Measurements from ENCODE around the gene GMPPA.
A peak's percentile ranks its signal among the peaks of the same experiment; 100 is the strongest.

GMPPA gene

GRCh38 chr2:219538504-219538951 is 39.8 kb downstream of the GMPPA start:
- Histone ChIP-seq H3K4me2 (ENCODE audit: insufficient read depth, low read length, poor library complexity, severe bottlenecking) (no peak overlapping the region), H3K79me1 (ENCODE audit: low read depth, low read length) (peaks cover 2% of the 10 kb centered on the region), H3K9me3 (replicated peaks in 1 of 2; ENCODE audit: control insufficient read depth in 2 of 2, insufficient read depth in 1 of 2, low read depth in 1 of 2, low read length in 2 of 2) (no peaks in the 10 kb centered on the region), H2BK120ac (ENCODE audit: low read depth, low read length) (peak overlapping the region; percentile 83), H3K4ac (ENCODE audit: low read length) (peak overlapping the region; percentile 70), H3K14ac (ENCODE audit: low read length) (no peak overlapping the region), H3K9ac (ENCODE audit: low read depth, low read length, poor library complexity) (peak overlapping the region; percentile 56), H2BK12ac (ENCODE audit: low read length) (peak overlapping the region; percentile 17), H3K18ac (ENCODE audit: low read length) (peak overlapping the region; percentile 73), H2AK5ac (ENCODE audit: low read depth, low read length) (peak overlapping the region; percentile 96), H3K23ac (ENCODE audit: low read depth, low read length, poor library complexity) (no peak overlapping the region), H3K4me1 (ENCODE audit: control insufficient read depth in 2 of 2, insufficient read depth in 1 of 2, low read depth in 1 of 2, low read length in 2 of 2) (peaks cover 19 to 23% of the 10 kb centered on the region in 2 donors), H3K27ac (replicated peaks; ENCODE audit: low read length) (no peak overlapping the region), H3K36me3 (replicated peaks in 1 of 2; ENCODE audit: control insufficient read depth in 2 of 2, insufficient read depth in 2 of 2, low read length in 2 of 2) (peaks cover 13 to 32% of the 10 kb centered on the region in 2 donors), H4K8ac (ENCODE audit: low read depth, low read length) (peak overlapping the region; percentile 9), H2AFZ (ENCODE audit: low read length) (no peak overlapping the region), H2BK5ac (ENCODE audit: low read length) (no peak overlapping the region), H3K27me3 (ENCODE audit: control insufficient read depth in 3 of 3, insufficient read depth in 3 of 3, low read depth in 1 of 3, low read length in 3 of 3) (peaks cover 0 to 15% (median 11%) of the 10 kb centered on the region in 3 experiments), H4K91ac (ENCODE audit: low read depth, low read length, poor library complexity) (no peak overlapping the region), H2BK15ac (ENCODE audit: low read length) (no peak overlapping the region), H3K4me3 (ENCODE audit: low read length in 2 of 2) (no peak overlapping the region)
- DNase-seq (ENCODE audit: low spot score), result no peak
- WGBS, 2 donors (ENCODE audit: extremely low coverage in 2 of 2, insufficient read length in 2 of 2, insufficient replicate concordance in 1 of 2), result no CpG with 5 or more reads among the region's 6 CpGs

- Histone ChIP-seq H3K18ac (ENCODE audit: low read length) (peak overlapping the region; percentile 41), H3K27me3 (ENCODE audit: control insufficient read depth in 3 of 3, insufficient read depth in 3 of 3, low read depth in 1 of 3, low read length in 3 of 3) (peaks cover 0 to 11% (median 8%) of the 10 kb centered on the region in 3 experiments), H2BK120ac (ENCODE audit: low read depth, low read length) (peak overlapping the region; percentile 83), H2AFZ (ENCODE audit: low read length) (no peak overlapping the region), H2BK5ac (ENCODE audit: low read length) (no peak overlapping the region), H4K91ac (ENCODE audit: low read depth, low read length, poor library complexity) (no peak overlapping the region), H4K8ac (ENCODE audit: low read depth, low read length) (no peak overlapping the region), H3K4me3 (ENCODE audit: low read length in 2 of 2) (no peak overlapping the region), H3K4me1 (ENCODE audit: control insufficient read depth in 2 of 2, insufficient read depth in 1 of 2, low read depth in 1 of 2, low read length in 2 of 2) (peaks cover 19 to 23% of the 10 kb centered on the region in 2 donors), H3K23ac (ENCODE audit: low read depth, low read length, poor library complexity) (peak overlapping the region; percentile 4), H2BK12ac (ENCODE audit: low read length) (peak overlapping the region; percentile 89), H3K9me3 (replicated peaks in 1 of 2; ENCODE audit: control insufficient read depth in 2 of 2, insufficient read depth in 1 of 2, low read depth in 1 of 2, low read length in 2 of 2) (no peaks in the 10 kb centered on the region), H3K36me3 (replicated peaks in 1 of 2; ENCODE audit: control insufficient read depth in 2 of 2, insufficient read depth in 2 of 2, low read length in 2 of 2) (peaks cover 13 to 32% of the 10 kb centered on the region in 2 donors), H3K14ac (ENCODE audit: low read length) (peak overlapping the region; percentile 6), H2BK15ac (ENCODE audit: low read length) (peak overlapping the region; percentile 4), H2AK5ac (ENCODE audit: low read depth, low read length) (no peak overlapping the region), H3K4me2 (ENCODE audit: insufficient read depth, low read length, poor library complexity, severe bottlenecking) (no peak overlapping the region), H3K27ac (replicated peaks; ENCODE audit: low read length) (no peak overlapping the region), H3K79me1 (ENCODE audit: low read depth, low read length) (peaks cover 2% of the 10 kb centered on the region), H3K9ac (ENCODE audit: low read depth, low read length, poor library complexity) (no peak overlapping the region), H3K4ac (ENCODE audit: low read length) (no peak overlapping the region)
- DNase-seq (ENCODE audit: low spot score), result no peak
- no CpG with 5 or more reads among the region's 32 CpGs for WGBS, 2 donors (ENCODE audit: extremely low coverage in 2 of 2, insufficient read length in 2 of 2, insufficient replicate concordance in 1 of 2)
These were observed 40.5 kb downstream of the GMPPA start for GRCh38 chr2:219538956-219539788.

- Histone ChIP-seq H2BK12ac (ENCODE audit: low read length) (peak overlapping the region; percentile 22), H3K27ac (replicated peaks; ENCODE audit: low read length) (no peak overlapping the region), H2BK120ac (ENCODE audit: low read depth, low read length) (no peak overlapping the region), H3K18ac (ENCODE audit: low read length) (no peak overlapping the region), H2BK15ac (ENCODE audit: low read length) (peak overlapping the region; percentile 26), H2AFZ (ENCODE audit: low read length) (no peak overlapping the region), H3K79me1 (ENCODE audit: low read depth, low read length) (peaks cover 4% of the 10 kb centered on the region), H3K4me2 (ENCODE audit: insufficient read depth, low read length, poor library complexity, severe bottlenecking) (no peak overlapping the region), H3K27me3 (ENCODE audit: control insufficient read depth in 3 of 3, insufficient read depth in 3 of 3, low read depth in 1 of 3, low read length in 3 of 3) (peaks cover 0 to 15% (median 2%) of the 10 kb centered on the region in 3 experiments), H3K23ac (ENCODE audit: low read depth, low read length, poor library complexity) (peak overlapping the region; percentile 12), H3K4ac (ENCODE audit: low read length) (no peak overlapping the region), H3K9ac (ENCODE audit: low read depth, low read length, poor library complexity) (peak overlapping the region; percentile 12), H3K9me3 (replicated peaks in 1 of 2; ENCODE audit: control insufficient read depth in 2 of 2, insufficient read depth in 1 of 2, low read depth in 1 of 2, low read length in 2 of 2) (no peaks in the 10 kb centered on the region), H3K4me1 (ENCODE audit: control insufficient read depth in 2 of 2, insufficient read depth in 1 of 2, low read depth in 1 of 2, low read length in 2 of 2) (peaks cover 23 to 28% of the 10 kb centered on the region in 2 donors), H4K8ac (ENCODE audit: low read depth, low read length) (no peak overlapping the region), H4K91ac (ENCODE audit: low read depth, low read length, poor library complexity) (no peak overlapping the region), H2AK5ac (ENCODE audit: low read depth, low read length) (peak overlapping the region; percentile 63), H3K4me3 (ENCODE audit: low read length in 2 of 2) (no peak overlapping the region), H2BK5ac (ENCODE audit: low read length) (peak overlapping the region; percentile 39), H3K36me3 (replicated peaks in 1 of 2; ENCODE audit: control insufficient read depth in 2 of 2, insufficient read depth in 2 of 2, low read length in 2 of 2) (peaks cover 13 to 32% of the 10 kb centered on the region in 2 donors), H3K14ac (ENCODE audit: low read length) (no peak overlapping the region)
- no peak for DNase-seq (ENCODE audit: low spot score)
- no CpG with 5 or more reads among the region's 46 CpGs for WGBS, 2 donors (ENCODE audit: extremely low coverage in 2 of 2, insufficient read length in 2 of 2, insufficient replicate concordance in 1 of 2)
These were observed 41.4 kb downstream of the GMPPA start for GRCh38 chr2:219539926-219540678.
